HG02970 (cell line): Measurements from ENCODE around the gene EFHD1.
"Not testable (repeated sequence)": the region's sequence is repeated elsewhere in the genome, so short reads cannot be mapped to it uniquely, and the experiment has no call there.

Experiments used
- ATAC-seq: cut with Tn5 transposase; IDR thresholded peaks from one replicate; pipeline ENCODE4 v1.9.1; 2021; ENCODE audit warnings: mild to moderate bottlenecking, moderate library complexity, moderate number of reproducible peaks; ENCODE audit not compliant: unreplicated experiment, low FRiP score

The EFHD1 gene

GRCh38 chr2:232646726-232647125, 13.3 kb downstream of the EFHD1 start:
- ATAC-seq: no peak

GRCh38 chr2:232647261-232647660, 13.9 kb downstream of the EFHD1 start:
- ATAC-seq: no peak

DNA sequence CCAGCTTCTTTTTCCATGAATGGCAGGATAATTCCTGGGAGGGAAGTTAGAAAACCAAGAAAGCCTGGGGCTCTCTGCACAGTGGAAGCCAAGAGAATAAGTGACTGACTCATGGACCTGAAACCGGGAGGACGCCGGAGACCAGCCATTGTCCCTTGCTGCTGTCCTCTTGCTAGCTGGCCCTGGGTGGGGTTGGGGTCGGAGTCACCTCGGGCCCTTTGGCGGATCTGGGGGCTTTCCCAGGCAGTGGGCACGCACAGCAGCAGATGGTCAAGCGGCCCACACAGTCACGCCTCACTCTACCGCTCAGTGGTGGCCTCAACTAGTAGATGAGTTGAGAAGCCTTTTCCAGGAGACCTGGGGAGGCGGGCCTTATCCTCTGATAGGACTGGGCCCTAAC, 15.6 kb downstream of the EFHD1 start:
- no peak for ATAC-seq

DNA sequence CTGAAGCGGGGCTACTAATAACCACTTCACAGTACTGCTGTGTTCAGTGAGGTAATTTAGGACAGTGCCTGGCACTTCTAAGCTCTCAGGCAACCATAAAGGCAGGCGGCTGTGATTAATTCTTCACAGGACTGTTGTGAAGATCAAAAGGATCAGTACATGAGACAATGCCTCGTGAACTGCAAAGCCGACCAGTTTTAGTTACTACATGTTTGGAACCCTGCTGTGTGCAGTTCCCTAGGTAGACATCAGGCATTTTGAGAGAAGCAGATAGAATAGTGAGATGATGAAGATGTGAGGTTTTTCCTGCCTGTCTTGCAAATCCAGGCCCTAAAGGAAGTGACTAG, 19.1 kb downstream of the EFHD1 start:
- no peak for ATAC-seq

GRCh38 chr2:232653441-232653840, 20.0 kb downstream of the EFHD1 start:
- no peak for ATAC-seq

DNA sequence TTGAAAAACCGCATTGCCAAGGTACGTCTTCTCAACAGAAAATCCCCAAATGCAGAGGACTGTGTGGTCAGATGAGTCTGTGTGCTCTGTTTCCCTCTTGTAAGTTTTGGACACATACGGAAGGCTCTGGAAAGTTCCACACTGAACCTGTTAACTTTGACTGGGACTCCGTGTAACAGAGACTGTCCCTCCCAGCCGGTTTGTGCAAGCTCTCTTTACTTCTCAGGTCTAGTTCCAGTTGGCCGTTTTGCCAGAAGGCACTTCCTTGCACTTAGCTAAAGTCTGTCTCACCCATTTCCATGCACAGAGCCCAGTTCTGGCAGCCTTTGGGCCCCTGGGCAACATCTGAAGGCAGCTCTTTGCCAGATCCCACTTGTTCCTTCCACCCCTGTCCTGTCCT, 22.0 kb downstream of the EFHD1 start:
- ATAC-seq: no peak

GRCh38 chr2:232658217-232658785, 24.9 kb downstream of the EFHD1 start:
- no peak for ATAC-seq

- no peak for ATAC-seq
These were observed 26.0 kb downstream of the EFHD1 start for GRCh38 chr2:232659359-232659758.

- ATAC-seq: no peak
These were observed 29.3 kb downstream of the EFHD1 start for GRCh38 chr2:232662486-232663260.

DNA sequence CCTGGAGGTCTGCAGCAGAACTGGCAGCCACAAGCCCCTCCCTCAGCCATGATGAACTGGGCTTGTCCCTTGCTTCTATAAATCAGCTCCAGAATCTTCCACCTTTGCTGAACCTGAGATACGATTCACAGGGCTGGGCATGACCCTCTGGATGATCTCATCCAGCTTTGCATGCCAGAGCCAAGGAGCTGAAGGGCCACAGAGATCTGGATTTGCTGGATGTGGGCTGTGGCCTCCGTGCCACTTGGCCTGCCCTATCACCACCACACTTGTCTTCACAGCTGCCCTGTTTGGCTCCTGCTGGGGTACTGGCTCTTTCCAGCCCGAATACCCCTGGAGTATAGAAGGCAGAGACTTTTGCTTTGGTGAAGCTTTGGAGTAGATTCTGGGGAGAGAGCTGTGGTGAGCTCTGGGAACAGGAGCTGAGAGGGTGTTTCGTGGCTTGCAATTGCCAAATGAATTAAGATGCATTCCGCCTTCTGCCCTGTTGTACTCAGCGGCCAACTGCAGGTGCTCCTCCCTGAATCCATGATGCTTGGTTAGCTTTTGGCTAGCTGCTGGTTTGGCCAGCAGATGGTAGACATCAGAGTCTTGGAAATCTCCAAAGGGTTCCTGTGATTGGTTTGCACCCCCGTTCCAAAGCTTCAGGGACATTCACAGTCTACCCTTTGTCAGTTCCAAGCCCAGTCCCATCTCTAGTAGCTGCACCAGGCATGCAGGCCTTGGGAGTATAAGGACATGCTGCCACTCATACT, 32.8 kb downstream of the EFHD1 start:
- ATAC-seq: no peak

- no peak for ATAC-seq
These were observed 34.7 kb downstream of the EFHD1 start for GRCh38 chr2:232667989-232668583.

DNA sequence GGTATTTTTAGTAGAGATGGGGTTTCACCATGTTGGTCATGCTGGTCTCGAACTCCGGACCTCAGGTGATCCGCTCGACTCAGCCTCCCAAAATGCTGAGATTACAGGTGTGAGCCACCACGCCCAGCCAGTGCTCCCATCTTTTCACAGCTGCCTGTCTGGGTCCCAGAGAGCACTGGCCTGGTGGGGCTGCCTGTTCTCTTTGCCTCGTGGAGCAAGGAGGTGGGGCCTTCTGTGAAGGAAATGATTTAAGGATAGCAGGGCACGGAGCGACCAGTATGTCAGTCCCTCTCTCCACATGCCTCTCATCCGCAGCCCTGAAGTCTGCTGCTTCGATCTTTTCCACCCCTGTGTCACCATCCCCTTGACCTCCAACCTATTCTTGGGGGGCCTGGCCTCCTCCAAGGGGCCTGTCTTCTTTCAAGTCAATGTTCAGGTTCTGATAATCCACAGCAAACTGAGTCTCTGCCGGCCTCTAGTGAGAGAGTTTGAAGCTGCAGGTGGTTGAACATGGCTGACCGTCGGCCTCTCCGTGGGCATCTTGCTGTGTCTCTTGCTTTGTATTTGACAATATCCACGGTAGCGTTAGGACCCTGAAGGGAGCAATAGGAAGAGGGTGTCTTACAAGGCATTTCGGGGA, 35.5 kb downstream of the EFHD1 start:
- ATAC-seq: no peak

- ATAC-seq: no peak
These were observed 39.2 kb downstream of the EFHD1 start for GRCh38 chr2:232672588-232672987.

DNA sequence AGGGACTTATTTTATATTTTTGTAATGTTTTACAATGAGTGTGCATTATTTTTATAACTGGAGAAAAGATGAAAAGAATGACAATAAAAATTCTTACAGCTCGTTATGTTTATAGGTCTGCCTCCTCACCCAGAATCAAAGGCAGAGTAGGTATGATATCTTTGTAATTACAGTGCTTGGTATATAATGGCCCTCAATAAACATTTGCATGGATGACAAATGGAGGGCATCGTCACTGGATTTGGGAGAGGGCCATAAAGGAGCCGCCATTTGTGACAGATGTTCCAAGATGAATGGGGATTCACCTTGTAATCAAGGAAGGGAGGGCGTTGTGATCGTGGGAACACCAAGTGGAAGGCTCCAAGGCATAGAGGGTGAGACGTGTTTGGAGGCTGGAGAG, 41.1 kb downstream of the EFHD1 start:
- no peak for ATAC-seq

DNA sequence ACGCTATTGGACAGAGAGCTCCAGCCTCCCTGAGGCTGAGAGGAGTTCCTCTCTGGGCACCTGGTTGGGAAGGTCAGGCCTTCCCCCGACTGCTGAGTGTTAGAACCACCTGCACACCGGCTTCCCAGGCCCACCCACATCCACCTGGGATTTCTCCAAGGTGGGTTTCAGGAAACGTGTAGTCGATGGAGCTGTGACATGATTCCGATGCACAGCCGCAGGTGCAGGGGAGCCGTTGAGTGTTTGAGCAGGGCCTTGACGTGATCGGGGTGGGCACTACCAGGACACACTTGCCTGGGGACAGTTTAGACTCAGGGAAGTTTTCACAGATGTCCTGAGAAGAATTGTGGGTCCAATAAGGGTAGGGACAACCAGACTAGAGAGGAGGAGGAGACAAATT, 42.0 kb downstream of the EFHD1 start:
- no peak for ATAC-seq

GRCh38 chr2:232680006-232680405, 46.6 kb downstream of the EFHD1 start:
- no peak for ATAC-seq

DNA sequence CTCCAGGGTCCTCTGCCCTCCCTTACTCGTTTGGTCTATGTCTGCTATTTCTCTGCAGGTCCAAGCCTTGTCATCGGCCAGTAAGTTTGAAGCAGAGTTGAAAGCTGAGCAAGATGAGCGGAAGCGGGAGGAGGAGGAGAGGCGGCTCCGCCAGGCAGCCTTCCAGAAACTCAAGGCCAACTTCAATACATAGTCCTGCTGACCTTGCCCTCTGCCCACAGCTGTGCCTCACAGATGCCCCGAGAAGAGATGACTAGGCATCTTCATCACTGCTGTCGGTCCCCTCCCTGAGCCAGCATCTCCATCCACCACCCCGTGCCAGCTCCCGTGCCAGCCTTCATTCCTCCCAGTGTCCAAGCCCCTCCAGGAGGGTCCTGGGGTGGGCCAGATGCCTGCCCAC, 48.1 kb downstream of the EFHD1 start:
- no peak for ATAC-seq

DNA sequence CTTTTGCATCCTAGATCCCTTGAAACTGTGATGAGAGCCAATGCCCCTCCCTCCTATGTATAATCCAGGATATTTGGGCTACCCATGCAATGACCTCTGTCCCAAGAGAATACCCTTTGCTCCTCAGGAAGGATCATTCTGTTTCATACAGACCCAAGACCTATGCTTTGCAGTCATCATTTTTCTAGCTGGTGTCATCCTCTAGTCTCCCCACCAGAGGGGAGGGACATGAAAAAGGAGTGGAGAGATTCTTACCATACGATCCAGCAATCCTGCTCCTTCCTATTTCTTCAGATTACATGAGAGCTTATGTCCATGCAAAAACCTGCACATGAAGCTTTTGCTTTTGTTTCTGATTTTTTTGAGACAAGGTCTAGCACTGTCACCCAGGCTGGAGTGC, 50.0 kb downstream of the EFHD1 start:
- no peak for ATAC-seq

DNA sequence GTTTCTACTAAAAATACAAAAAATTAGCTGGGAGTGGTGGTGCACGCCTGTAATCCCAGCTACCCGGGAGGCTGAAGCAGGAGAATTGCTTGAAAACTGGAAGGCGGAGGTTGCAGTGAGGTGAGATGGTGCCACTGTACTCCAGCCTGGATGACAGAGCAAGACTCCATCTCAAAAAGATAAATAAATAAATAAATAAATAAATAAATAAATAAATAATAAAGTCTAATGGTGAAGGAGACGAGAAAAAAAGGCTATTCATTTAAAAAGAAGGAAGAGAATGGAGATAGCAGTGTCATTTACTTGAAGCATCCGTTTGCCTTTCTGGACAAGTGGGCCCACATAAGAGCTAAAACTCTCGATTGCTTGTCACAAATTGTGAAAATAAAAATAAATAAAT, 52.0 kb downstream of the EFHD1 start:
- not testable (repeated sequence) for ATAC-seq

- no peak for ATAC-seq
These were observed 54.2 kb downstream of the EFHD1 start for GRCh38 chr2:232687382-232688160.
